Parathyroid adenoma (tissue), 2 donors: Measurements from ENCODE around the gene PRUNE2.

Source experiments
- H2AFZ ChIP-seq: fragments of 300-600 bp; sonication (generic); one replicate; pipeline ENCODE4 v1.7.0; 2017; ENCODE audit warnings: antibody characterized with exemption, mild to moderate bottlenecking
- H3K27ac ChIP-seq: fragments of 300-600 bp; sonication (generic); one replicate; pipeline ENCODE4 v1.7.0; 2017
- H3K27me3 ChIP-seq: fragments of 300-600 bp; sonication (generic); one replicate; pipeline ENCODE4 v1.7.0; 2017; ENCODE audit warnings: low read length; ENCODE audit not compliant: control insufficient read depth, insufficient read depth
- H3K36me3 ChIP-seq: fragments of 300-600 bp; sonication (generic); one replicate; pipeline ENCODE4 v1.7.0; 2017; ENCODE audit warnings: low read length; ENCODE audit not compliant: control insufficient read depth, insufficient read depth
- H3K4me1 ChIP-seq: fragments of 300-600 bp; sonication (generic); one replicate; pipeline ENCODE4 v1.7.0; 2017; ENCODE audit warnings: control low read depth
- H3K4me2 ChIP-seq: fragments of 300-600 bp; sonication (generic); one replicate; pipeline ENCODE4 v1.7.0; 2017; ENCODE audit warnings: low read length
- H3K4me3 ChIP-seq: fragments of 300-600 bp; sonication (generic); one replicate; pipeline ENCODE4 v1.7.0; 2017; ENCODE audit warnings: low read depth, low read length
- H3K79me2 ChIP-seq: fragments of 300-600 bp; sonication (generic); one replicate; pipeline ENCODE4 v1.7.0; 2017; ENCODE audit warnings: control low read depth
- H3K9ac ChIP-seq: fragments of 300-600 bp; sonication (generic); one replicate; pipeline ENCODE4 v1.7.0; 2017; ENCODE audit warnings: mild to moderate bottlenecking
- H3K9me3 ChIP-seq: fragments of 300-600 bp; sonication (generic); one replicate; pipeline ENCODE4 v1.7.0; 2017; ENCODE audit warnings: low read length; ENCODE audit not compliant: control insufficient read depth
- TF ChIP-seq, protein P1 (sequence below): fragments of 300-600 bp; sonication (generic); IDR thresholded peaks from one replicate; pipeline ENCODE4 v1.7.0; 2017; ENCODE audit warnings: antibody characterized with exemption, mild to moderate bottlenecking
- donor health status: primary hyperparathyroidism.

The PRUNE2 gene

DNA sequence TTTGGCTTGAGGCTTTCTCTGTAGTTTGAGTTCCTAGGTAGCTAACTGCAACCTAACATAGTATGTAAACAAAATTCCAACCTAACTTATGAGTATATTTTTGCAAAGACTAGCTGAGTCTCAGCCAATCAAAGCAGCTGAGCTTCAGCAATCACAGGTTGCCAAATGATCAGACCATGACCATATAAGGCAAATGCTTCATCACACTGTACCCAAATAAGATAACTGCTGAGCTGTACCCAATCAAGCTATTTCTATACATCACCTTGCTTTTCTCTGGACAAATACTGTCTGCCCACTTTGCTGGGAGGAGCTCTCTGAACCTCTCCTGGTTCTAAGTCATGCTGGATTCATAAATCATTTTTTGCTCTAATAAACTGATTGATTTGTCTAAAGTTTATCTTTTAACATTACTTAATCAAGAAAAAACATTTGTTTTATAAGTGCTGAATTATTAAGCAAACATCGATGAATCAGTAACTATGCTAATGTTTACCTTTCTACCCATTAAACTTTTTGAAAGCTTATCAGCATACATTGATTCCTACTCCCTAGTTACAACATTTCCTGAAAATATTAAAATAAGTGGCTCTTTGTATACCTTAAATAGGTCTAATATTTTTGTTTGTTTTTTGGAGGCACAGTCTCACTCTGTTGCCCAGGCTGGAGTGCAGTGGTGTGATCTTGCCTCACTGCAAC lies 271.4 kb downstream of the PRUNE2 start:
- H3K27ac ChIP-seq, result no peak overlapping the region
- H3K36me3 ChIP-seq, result no peaks in the 10 kb centered on the region
- H3K4me2 ChIP-seq, result no peak overlapping the region
- H3K9me3 ChIP-seq, result no peaks in the 10 kb centered on the region
- no peak overlapping the region for H3K9ac ChIP-seq
- peaks cover 14% of the 10 kb centered on the region for H3K4me1 ChIP-seq
- no peaks in the 10 kb centered on the region for H3K27me3 ChIP-seq
- TF ChIP-seq, protein P1, sequence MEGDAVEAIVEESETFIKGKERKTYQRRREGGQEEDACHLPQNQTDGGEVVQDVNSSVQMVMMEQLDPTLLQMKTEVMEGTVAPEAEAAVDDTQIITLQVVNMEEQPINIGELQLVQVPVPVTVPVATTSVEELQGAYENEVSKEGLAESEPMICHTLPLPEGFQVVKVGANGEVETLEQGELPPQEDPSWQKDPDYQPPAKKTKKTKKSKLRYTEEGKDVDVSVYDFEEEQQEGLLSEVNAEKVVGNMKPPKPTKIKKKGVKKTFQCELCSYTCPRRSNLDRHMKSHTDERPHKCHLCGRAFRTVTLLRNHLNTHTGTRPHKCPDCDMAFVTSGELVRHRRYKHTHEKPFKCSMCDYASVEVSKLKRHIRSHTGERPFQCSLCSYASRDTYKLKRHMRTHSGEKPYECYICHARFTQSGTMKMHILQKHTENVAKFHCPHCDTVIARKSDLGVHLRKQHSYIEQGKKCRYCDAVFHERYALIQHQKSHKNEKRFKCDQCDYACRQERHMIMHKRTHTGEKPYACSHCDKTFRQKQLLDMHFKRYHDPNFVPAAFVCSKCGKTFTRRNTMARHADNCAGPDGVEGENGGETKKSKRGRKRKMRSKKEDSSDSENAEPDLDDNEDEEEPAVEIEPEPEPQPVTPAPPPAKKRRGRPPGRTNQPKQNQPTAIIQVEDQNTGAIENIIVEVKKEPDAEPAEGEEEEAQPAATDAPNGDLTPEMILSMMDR, result no peak
- H3K4me3 ChIP-seq, result no peak overlapping the region
- H3K79me2 ChIP-seq, result no peaks in the 10 kb centered on the region
- no peak overlapping the region for H2AFZ ChIP-seq

DNA sequence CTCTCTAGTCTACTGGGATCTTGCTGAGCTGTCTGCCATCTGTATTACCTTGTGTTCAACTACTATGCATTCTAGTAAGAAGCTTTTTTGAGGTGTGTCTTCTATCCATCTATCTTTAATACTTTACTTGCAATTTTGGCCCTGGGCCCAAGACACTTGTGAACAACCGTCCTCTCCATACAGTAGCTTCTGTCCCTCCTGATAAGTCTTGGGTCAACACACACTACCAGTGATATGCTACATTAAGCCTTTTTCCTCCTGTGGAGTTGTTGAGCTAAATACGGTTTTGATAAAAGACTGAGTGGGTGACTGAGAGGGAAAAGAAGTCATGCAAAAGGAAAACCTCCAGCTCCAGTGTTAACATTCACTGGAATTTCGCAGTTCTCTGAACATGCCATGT lies 275.0 kb downstream of the PRUNE2 start:
- TF ChIP-seq, protein P1, result no peak
- peaks cover 4% of the 10 kb centered on the region for H3K4me1 ChIP-seq

DNA sequence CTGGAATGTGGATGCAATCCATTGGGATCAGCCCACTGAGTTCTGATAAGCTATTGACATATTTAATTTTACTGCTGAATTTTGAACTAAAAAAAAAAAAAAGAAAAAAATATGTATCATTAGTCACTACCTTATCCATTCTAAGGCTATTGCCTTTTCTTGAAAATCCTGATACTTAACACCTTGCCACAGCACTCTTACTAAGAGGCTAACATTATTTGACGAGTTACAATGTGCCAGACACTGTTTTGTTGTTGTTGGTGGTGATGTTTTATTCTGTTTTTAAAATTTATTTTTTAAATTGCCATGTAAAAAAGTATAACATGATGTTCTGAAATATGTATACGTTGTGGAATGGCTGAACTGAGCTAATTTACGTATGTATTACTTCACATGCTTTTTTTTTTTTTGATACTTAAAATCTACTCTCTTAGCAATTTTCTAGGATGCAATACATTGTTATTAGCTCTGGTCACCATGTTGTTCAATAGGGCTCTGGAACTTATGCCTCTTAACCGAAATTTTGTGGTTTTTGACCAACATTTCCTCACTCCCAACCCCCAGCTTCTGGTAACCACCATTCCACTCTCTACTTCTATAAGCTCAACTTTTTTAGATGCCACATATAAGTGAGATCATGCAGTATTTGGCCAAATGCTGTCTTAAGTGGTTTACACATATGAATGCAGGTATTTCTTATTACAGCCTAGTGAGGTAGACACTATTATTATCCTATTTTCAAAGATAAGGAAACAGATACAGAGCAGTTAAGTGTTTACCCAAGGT lies 276.5 kb downstream of the PRUNE2 start:
- H2AFZ ChIP-seq, result no peak overlapping the region
- H3K9ac ChIP-seq, result no peak overlapping the region
- H3K27ac ChIP-seq, result no peak overlapping the region
- TF ChIP-seq, protein P1, result no peak
- H3K79me2 ChIP-seq, result no peaks in the 10 kb centered on the region
- H3K27me3 ChIP-seq, result no peaks in the 10 kb centered on the region
- no peak overlapping the region for H3K4me3 ChIP-seq
- H3K36me3 ChIP-seq, result no peaks in the 10 kb centered on the region
- H3K4me2 ChIP-seq, result no peak overlapping the region
- H3K9me3 ChIP-seq, result no peaks in the 10 kb centered on the region
- H3K4me1 ChIP-seq, result peaks cover 8% of the 10 kb centered on the region

More for the DNA sequence above, 275.0 kb downstream of the PRUNE2 start:
- Histone ChIP-seq H2AFZ (no peak overlapping the region), H3K79me2 (no peaks in the 10 kb centered on the region), H3K9ac (no peak overlapping the region), H3K4me2 (no peak overlapping the region), H3K9me3 (no peaks in the 10 kb centered on the region), H3K4me3 (no peak overlapping the region), H3K27ac (peak overlapping the region; percentile 19), H3K36me3 (no peaks in the 10 kb centered on the region), H3K27me3 (no peaks in the 10 kb centered on the region)

DNA sequence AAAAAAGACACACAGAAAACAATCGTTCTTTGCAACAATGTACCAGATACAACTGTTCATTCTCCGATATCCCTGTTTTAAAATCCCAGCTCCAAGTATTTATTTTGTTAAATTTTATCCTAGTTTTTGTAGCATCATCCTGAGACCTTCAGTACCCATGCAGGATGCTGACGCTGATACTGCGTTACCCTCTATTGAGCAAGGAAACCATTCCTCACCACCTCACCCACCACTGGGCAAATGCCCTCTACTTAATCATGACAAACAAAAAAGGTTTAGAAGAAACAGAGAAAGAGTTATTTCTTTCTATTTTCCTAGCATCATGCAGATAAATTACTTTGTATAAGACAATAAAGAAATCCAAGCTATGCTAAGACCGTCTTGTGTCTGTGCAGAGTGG lies 277.8 kb downstream of the PRUNE2 start:
- no peaks in the 10 kb centered on the region for H3K79me2 ChIP-seq
- H2AFZ ChIP-seq, result no peak overlapping the region
- no peaks in the 10 kb centered on the region for H3K36me3 ChIP-seq
- TF ChIP-seq, protein P1, result no peak
- H3K9me3 ChIP-seq, result no peaks in the 10 kb centered on the region
- no peak overlapping the region for H3K4me2 ChIP-seq
- no peak overlapping the region for H3K9ac ChIP-seq
- no peak overlapping the region for H3K4me3 ChIP-seq
- no peak overlapping the region for H3K27ac ChIP-seq
- H3K4me1 ChIP-seq, result peaks cover 5% of the 10 kb centered on the region
- no peaks in the 10 kb centered on the region for H3K27me3 ChIP-seq
